OCI-LY3 (cell line): ENCODE data around the gene FAHD1.

Source experiments
- H2AFZ ChIP-seq: fragments of 200-600, 300-600 bp; shearing (Covaris generic); 2 replicates; pipeline ENCODE4 v1.6.0; 2014; ENCODE audit warnings: antibody characterized with exemption, low read depth, low read length
- H3K27ac ChIP-seq: fragments of 200-600, 300-600 bp; sonication (generic); 2 replicates; pipeline ENCODE4 v1.5.1; 2014; ENCODE audit warnings: mild to moderate bottlenecking, low read length, moderate library complexity, mixed read lengths
- H3K27me3 ChIP-seq: fragments of 200-600, 300-600 bp; sonication (generic); 2 replicates; pipeline ENCODE4 v1.6.1; 2014; ENCODE audit warnings: low read depth, low read length, mixed read lengths
- H3K36me3 ChIP-seq: fragments of 200-600, 300-600 bp; sonication (generic); replicated peaks from 2 replicates; pipeline ENCODE3; 2014; ENCODE audit warnings: low read depth, low read length, mixed read lengths
- H3K4me1 ChIP-seq: fragments of 300-600, 200-600 bp; sonication (generic); 2 replicates; pipeline ENCODE4 v1.6.1; 2014; ENCODE audit warnings: low read length, mixed read lengths
- H3K4me2 ChIP-seq: fragments of 200-600, 300-600 bp; sonication (generic); 2 replicates; pipeline ENCODE4 v1.6.1; 2014; ENCODE audit warnings: low read length, mixed read lengths
- H3K4me3 ChIP-seq: fragments of 300-600, 200-600 bp; sonication (generic); 2 replicates; pipeline ENCODE4 v1.5.1; 2014; ENCODE audit warnings: antibody characterized with exemption, mild to moderate bottlenecking, low read length, moderate library complexity
- H3K79me2 ChIP-seq: fragments of 300-600, 200-600 bp; shearing (Covaris generic); 2 replicates; pipeline ENCODE4 v1.6.1; 2014; ENCODE audit warnings: mild to moderate bottlenecking, low read length, mixed read lengths
- H3K9ac ChIP-seq: fragments of 300-600, 200-600 bp; shearing (Covaris generic); 2 replicates; pipeline ENCODE4 v1.6.0; 2014; ENCODE audit warnings: mild to moderate bottlenecking, low read length, moderate library complexity
- H3K9me3 ChIP-seq: fragments of 200-600, 300-600 bp; shearing (Covaris generic); 2 replicates; pipeline ENCODE4 v1.6.1; 2014; ENCODE audit warnings: low read length, mixed read lengths; ENCODE audit not compliant: insufficient read depth
- H4K20me1 ChIP-seq: fragments of 200-600, 300-600 bp; sonication (generic); 2 replicates; pipeline ENCODE4 v1.6.1; 2016; ENCODE audit warnings: low read length, mixed read lengths; ENCODE audit not compliant: insufficient read depth
- CTCF ChIP-seq: fragments of 200-600, 300-600 bp; sonication (generic); IDR thresholded peaks from 2 replicates; pipeline ENCODE4 v1.5.1; 2014; ENCODE audit warnings: antibody characterized with exemption, low read length, low read depth
- EZH2phosphoT487 ChIP-seq: fragments of 200-600 bp; shearing (Covaris generic); IDR thresholded peaks from 2 replicates; pipeline ENCODE4 v1.6.1; 2018; ENCODE audit warnings: antibody characterized with exemption, mixed run types, low read depth

The FAHD1 gene

GRCh38 chr16:1817716-1818115 lies 9.3 kb upstream of the FAHD1 start:
- no peak for TF ChIP-seq CTCF
- TF ChIP-seq EZH2phosphoT487 = no peak
- Histone ChIP-seq H3K79me2 (no peaks in the 10 kb centered on the region), H3K9ac (no peak overlapping the region), H3K4me2 (no peak overlapping the region), H3K9me3 (no peaks in the 10 kb centered on the region), H3K4me3 (no peak overlapping the region), H3K27ac (no peak overlapping the region), H2AFZ (no peak overlapping the region), H3K27me3 (no peaks in the 10 kb centered on the region), H3K36me3 (peaks cover 4% of the 10 kb centered on the region), H4K20me1 (no peaks in the 10 kb centered on the region), H3K4me1 (no peaks in the 10 kb centered on the region)

GRCh38 chr16:1818204-1818872 lies 8.7 kb upstream of the FAHD1 start:
- H3K4me1 ChIP-seq = no peaks in the 10 kb centered on the region
- H3K27ac ChIP-seq = no peak overlapping the region
- H3K36me3 ChIP-seq = peaks cover 4% of the 10 kb centered on the region
- H4K20me1 ChIP-seq = no peaks in the 10 kb centered on the region
- H3K79me2 ChIP-seq = no peaks in the 10 kb centered on the region
- H3K27me3 ChIP-seq = no peaks in the 10 kb centered on the region
- H3K9ac ChIP-seq = no peak overlapping the region
- no peak overlapping the region for H3K4me2 ChIP-seq
- TF ChIP-seq CTCF (no peak), EZH2phosphoT487 (no peak)
- no peaks in the 10 kb centered on the region for H3K9me3 ChIP-seq
- no peak overlapping the region for H3K4me3 ChIP-seq
- no peak overlapping the region for H2AFZ ChIP-seq

- Histone ChIP-seq H4K20me1 (no peaks in the 10 kb centered on the region), H3K4me2 (no peak overlapping the region), H3K27ac (no peak overlapping the region), H3K27me3 (no peaks in the 10 kb centered on the region), H3K4me1 (no peaks in the 10 kb centered on the region), H3K36me3 (no peaks in the 10 kb centered on the region), H3K79me2 (no peaks in the 10 kb centered on the region), H3K9me3 (no peaks in the 10 kb centered on the region), H3K4me3 (no peak overlapping the region), H2AFZ (no peak overlapping the region), H3K9ac (no peak overlapping the region)
- TF ChIP-seq CTCF (no peak), EZH2phosphoT487 (no peak)
Measured at GRCh38 chr16:1818873-1819525, 8.0 kb upstream of the FAHD1 start.

- TF ChIP-seq CTCF (no peak), EZH2phosphoT487 (no peak)
- no peak overlapping the region for H2AFZ ChIP-seq
- no peak overlapping the region for H3K4me2 ChIP-seq
- no peaks in the 10 kb centered on the region for H3K36me3 ChIP-seq
- H3K9me3 ChIP-seq = no peaks in the 10 kb centered on the region
- no peak overlapping the region for H3K9ac ChIP-seq
- H3K4me3 ChIP-seq = no peak overlapping the region
- no peaks in the 10 kb centered on the region for H3K27me3 ChIP-seq
- H3K4me1 ChIP-seq = peaks cover 5% of the 10 kb centered on the region; the same call in 1 of the 2 replicates
- no peak overlapping the region for H3K27ac ChIP-seq
- H4K20me1 ChIP-seq = no peaks in the 10 kb centered on the region
- no peaks in the 10 kb centered on the region for H3K79me2 ChIP-seq
Measured at GRCh38 chr16:1819611-1820010, 7.4 kb upstream of the FAHD1 start.
